Astrocyte of the spinal cord (primary cell): ENCODE data around the gene UTS2R.
"Not testable (repeated sequence)": the region's sequence is repeated elsewhere in the genome, so short reads cannot be mapped to it uniquely, and the experiment has no call there.

Source experiments
- DNase-seq: peaks from one replicate; pipeline ENCODE4 v3.0.0; 2011; ENCODE audit warnings: low read depth, low spot score
- H3K4me3 ChIP-seq: 2 replicates; pipeline ENCODE4 v1.5.1; 2011; ENCODE audit warnings: low read depth, mild to moderate bottlenecking, low read length, moderate library complexity
- CTCF ChIP-seq: IDR thresholded peaks from 2 replicates; pipeline ENCODE4 v1.5.1; 2012; ENCODE audit warnings: low read depth, mild to moderate bottlenecking, low read length, inconsistent platforms
- in situ Hi-C: cut with HindIII; loops from 2 replicates; pipeline ENCODE4 v1.10.0; 2017; ENCODE audit warnings: low sequenced_read_pairs

Gene UTS2R

GRCh38 chr17:82344175-82344907 is 27.2 kb upstream of the UTS2R start:
- no peak overlapping the region for H3K4me3 ChIP-seq
- no peak for TF ChIP-seq CTCF
- no peak for DNase-seq
- in situ Hi-C loops: loop anchor here (10.0 kb wide), 1 partner anchor 70 kb away; the partner anchor contains the start of genes HEXD and OGFOD3

GRCh38 chr17:82345151-82345976 is 26.2 kb upstream of the UTS2R start:
- DNase-seq: no peak
- in situ Hi-C loops: loop anchor here (10.0 kb wide), 1 partner anchor 69 kb away; the partner anchor contains the start of genes HEXD and OGFOD3
- TF ChIP-seq CTCF: no peak
- no peak overlapping the region for H3K4me3 ChIP-seq

- in situ Hi-C loops: loop anchor here (10.0 kb wide), 1 partner anchor 68 kb away; the partner anchor contains the start of genes HEXD and OGFOD3
- DNase-seq: no peak
- no peak for TF ChIP-seq CTCF
- H3K4me3 ChIP-seq: no peak overlapping the region
These were observed 24.9 kb upstream of the UTS2R start for GRCh38 chr17:82346342-82347300.

GRCh38 chr17:82347994-82348393 is 23.6 kb upstream of the UTS2R start:
- not testable (repeated sequence) for DNase-seq, H3K4me3 ChIP-seq
- in situ Hi-C loops: loop anchor here (10.0 kb wide), 1 partner anchor 67 kb away; the partner anchor contains the start of genes HEXD and OGFOD3

- TF ChIP-seq CTCF: no peak
- no peak for DNase-seq
- in situ Hi-C loops: loop anchor here (10.0 kb wide), 1 partner anchor 66 kb away; the partner anchor contains the start of genes HEXD and OGFOD3
- H3K4me3 ChIP-seq: no peak overlapping the region
These were observed 23.1 kb upstream of the UTS2R start for GRCh38 chr17:82348434-82348833.

GRCh38 chr17:82348866-82349265 is 22.7 kb upstream of the UTS2R start:
- in situ Hi-C loops: loop anchor here (10.0 kb wide), 1 partner anchor 66 kb away; the partner anchor contains the start of genes HEXD and OGFOD3
- no peak overlapping the region for H3K4me3 ChIP-seq
- no peak for TF ChIP-seq CTCF
- no peak for DNase-seq
